HG02973 (cell line): Measurements from ENCODE around the gene IGIP.

Experiments
- ATAC-seq: cut with Tn5 transposase; IDR thresholded peaks from one replicate; pipeline ENCODE4 v1.9.1; 2021; ENCODE audit warnings: moderate library complexity; ENCODE audit not compliant: unreplicated experiment

Gene IGIP

DNA sequence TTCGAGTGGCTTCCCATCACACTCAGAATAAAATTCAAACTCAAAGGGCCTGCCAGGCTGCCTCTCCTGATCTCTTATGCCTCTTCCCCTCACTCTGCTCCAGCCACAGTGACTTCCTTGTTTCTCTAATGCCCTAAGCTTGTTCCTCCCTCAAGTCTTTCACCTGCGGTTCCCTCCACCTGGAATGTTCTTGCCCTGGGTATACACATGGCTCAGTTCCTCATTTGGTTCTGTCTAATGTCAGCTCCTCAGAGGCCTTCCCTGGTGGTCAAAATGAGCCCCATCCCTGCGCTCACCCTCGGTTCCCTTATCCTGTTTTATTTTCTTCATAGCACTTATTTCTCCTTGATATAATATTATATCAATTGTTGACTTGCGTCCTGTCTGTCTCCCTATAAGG lies 36.5 kb downstream of the IGIP start:
- no peak for ATAC-seq

DNA sequence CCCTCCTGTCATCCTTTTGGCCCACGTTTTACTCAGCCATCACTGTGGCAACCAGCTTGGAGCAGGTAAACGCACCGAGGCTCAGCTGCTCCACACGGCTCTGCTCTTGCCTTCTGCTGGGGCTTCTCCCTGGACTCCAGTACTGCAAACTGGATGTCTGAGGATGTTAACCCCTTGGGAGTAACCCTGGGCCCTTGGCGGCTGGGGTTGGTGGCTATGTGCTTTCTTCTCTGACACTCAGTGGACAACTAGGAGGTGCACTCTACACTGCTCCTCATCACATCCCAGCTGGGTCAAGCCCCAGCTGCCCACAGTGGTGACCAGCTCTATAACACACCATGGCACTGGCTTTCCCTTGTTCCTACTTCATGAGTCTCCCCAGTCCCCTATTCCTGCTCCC lies 37.0 kb downstream of the IGIP start:
- no peak for ATAC-seq

DNA sequence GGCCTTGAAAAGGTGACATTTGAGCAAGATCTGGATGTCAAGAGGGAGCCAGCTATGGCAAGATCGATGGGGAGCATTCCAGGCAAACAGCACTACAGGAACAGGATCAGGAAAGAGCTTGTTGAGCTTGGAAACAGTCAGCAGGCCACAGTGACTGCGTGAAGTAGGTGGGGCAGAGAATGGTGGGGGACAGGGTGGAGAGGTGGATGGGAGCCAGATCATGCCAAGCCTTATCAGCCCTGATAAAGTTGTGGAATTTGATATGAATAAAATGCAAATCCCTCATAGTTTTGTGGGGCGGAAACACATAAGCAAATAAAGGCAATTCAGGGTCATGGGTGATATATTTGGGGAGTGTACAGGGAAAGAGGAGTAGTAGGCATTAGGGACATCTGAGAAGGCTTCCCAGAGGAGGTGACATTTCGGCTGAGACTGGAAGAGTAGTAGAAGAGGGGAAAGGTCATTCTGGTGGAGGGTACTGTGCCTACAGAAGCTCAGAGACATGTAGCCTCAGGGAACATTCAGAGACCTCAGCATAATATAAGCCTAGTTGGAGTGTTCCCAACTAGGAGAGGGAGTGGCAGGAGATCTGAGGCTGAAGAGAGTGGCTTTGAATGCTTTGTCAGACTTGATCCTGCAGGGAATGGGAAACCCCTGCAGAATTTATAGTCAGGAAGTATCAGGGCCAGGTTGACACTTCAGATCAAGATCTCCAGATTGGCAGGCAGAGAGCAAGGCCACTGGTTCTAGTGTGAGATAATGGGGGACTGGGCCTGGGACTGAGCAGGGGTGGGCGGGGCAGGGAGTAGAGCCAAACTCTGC lies 39.6 kb downstream of the IGIP start:
- no peak for ATAC-seq

DNA sequence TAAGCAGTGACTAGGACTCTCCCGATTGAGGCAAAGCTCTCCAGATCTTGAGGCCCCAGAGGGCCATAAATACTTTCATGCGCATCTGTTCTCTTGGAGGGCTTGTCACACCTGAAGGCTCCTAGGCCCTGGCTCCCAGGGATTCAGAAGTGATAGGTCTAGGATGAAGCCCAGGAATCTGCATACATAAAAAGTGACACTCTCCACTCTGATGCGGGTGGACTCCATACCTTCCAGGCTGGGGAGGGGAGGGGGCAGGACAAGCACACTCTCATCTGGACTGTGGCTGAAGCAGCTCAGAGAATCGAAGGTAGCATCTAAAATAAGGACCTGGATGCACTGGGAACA lies 40.2 kb downstream of the IGIP start:
- ATAC-seq, result no peak

DNA sequence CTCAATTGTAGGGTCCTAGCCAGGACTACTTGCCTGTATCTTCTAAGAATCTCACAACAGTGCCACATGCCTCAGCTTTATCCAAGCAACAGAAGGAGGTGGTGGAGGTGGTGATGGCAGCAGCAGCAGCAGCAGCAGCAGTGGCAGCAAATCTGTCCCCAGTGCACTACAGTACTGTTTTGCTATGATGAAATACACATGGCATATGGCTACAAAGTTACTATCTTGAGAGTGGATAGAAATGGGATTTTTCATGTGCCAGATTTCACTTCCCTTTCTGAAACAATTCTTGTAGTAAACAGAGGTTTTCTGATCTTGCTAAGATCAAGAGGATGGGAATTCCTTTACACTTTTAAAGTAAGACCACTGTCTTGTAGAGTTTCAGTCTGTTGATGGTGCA lies 41.2 kb downstream of the IGIP start:
- ATAC-seq, result no peak

DNA sequence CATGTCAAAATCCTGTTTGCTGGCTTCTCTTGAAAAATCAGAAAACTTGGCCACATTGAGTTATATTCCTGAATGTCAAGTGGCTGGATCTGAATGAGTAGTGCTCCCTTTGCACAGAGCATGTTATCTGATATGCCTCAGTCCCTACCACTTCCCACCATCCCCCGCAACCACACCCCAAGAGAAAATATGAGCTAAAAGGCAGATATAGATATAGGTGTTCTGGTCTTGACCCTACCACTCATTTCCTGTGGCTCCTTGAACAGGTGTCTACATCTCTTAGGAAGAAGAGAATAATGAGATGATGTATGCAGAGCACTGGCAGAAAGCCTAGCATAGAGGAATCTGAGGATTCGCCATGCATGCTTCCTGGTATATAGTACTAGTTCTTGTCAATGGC lies 42.6 kb downstream of the IGIP start:
- ATAC-seq, result no peak

DNA sequence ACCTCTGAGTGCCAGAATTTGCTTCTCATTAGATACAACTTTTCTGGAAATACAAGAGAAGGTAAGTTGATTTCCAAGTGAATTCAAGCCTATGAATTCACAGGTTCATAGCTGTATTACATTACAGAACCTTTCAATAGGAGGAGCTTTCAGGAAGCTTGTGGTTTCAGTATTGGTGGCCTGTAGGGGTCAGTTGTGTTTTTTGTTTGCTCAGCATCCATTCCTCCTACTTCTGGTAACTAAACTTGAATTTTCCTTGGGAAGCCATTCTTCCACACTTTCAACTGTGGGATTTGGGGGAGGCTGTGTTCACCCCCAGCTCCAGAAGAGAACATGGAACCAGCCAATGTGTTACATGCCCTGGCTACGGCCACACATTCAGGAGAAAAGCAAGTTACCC lies 43.7 kb downstream of the IGIP start:
- ATAC-seq, result no peak

DNA sequence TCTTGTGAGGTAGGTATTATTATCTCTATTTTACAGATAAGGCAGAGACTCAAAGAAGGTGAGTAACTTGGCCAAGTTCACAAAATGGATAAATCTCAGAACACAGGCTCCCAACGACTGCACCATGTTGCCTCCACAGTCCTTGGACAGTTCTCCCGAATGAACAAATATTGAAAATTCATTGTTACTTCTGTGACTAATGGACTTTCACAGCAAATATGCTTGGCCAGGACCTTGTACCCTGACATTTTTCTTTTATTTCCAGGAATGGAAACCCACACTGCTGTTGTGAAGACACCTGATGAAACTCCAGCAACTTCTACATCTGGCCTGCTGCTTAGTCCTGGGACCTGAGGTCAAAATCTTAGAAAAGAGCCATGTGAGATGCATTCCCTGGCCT lies 46.7 kb downstream of the IGIP start:
- ATAC-seq, result no peak

DNA sequence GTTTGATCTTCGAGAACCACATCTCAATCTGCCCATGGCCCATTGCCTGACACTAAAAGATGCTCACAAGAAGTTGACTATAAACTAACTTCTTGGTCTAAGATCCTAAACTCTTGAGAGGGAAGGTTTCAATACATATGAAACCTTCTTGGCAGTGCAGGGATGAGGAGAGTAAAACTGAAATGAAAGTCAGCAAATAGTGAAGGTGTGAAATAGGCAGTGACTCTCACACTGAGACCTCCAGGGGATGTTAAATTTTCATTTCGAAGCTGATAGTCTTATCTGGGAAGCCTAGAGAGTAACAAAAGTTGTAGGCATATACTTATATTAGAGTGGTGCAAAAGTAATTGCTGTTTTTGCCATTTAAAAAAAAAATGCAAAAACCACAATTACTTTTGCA lies 48.3 kb downstream of the IGIP start:
- no peak for ATAC-seq

DNA sequence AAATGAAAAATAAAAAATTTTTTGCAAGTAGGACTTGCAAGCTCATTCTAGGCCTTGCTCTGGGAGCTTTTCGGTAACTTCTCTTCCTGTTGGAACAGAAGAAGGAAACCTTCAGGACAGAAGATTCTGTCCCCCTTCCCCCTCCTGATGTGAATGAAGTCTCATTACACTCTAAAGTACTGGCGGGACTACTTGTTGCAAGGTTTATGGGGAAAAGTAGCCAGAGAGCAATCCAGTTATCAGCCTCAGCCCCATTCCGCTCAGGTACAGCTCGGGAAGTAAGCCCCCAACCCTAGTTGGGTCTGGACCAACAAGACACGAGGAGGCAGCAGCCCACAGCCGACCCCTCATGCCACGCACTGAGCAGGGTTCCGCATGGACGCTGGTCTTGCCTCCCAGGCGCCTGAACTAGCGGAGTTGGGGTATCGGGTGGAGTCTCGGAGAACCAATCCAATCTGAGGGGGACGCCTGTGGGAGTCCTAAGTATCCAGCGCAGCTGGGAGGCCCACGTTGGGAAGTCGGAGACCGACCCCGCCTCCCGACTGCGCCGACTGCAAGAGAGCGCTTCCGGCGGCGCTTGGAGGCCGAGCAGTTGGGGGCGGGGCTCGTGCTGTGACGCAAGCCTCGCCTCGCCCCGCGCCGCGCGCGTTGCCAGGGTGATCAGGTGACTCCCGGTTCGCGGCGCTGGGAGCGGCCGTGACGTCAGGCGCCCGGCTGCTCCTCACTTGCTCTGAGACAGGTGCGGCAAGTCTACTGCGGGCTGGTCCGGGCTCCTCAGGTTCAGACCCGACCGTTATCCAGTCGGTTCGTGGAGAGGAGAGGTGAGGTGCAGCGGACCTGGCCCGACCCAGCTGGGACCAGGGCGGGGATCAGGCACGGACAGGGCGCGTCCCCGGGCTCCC lies 49.0 kb downstream of the IGIP start, which contains the start of gene CYSTM1:
Gene CYSTM1 (plus strand): TSS at position 724 of the 902 bp plus-strand sequence. CDS start 19,278 bp downstream, outside the sequence.
- peak; percentile 93 for ATAC-seq

DNA sequence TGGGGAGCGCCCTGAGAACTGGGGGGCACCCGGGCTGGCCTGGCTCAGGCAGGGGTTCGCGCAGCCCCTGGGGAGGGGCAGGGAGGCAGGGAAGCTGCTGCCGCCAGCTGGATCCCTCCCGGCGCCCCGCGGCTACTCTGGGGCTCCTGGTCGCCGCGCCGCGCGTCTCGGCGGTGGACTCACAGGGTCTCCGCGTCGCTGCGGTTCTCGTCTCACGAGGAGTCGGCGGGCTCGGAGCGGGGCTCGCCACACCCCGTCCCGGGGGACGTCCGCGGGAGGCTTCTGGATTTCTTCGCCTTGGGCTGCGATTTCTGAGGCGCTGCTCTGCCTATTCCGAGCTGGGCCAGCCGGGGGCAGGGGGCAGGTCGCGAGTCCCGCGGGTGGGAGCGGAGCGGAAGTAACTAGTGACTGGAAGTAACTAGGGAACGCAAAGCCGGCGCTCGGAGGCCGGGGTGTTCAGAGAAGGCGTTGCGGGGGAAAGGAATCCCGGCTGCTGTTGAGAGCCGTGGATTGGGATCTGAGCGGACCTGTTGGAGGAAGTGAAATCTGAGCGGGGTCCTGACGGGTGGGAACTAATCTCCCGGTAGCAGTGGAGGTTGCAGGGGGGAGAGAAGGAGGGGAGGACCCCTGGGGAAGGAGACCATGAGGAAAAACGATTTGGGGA lies 49.8 kb downstream of the IGIP start:
- peak; percentile 38 for ATAC-seq

DNA sequence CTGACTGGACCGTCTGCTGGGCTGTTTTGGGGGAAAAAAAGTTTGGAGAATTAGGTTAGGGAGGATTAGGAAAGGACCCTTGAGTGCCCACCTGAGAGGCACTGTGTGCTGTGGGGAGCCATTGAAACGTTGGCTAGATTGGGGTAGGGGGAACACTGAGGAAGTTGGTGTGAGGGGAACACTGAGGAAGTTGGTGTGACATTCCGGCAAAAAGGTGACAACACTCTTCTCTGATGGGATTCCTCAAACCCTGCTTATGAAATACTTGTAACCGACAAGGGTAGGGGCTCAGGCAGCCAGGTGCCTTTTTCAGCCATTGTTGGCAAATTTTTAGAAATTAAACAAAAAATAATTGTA lies 50.3 kb downstream of the IGIP start:
- no peak for ATAC-seq

DNA sequence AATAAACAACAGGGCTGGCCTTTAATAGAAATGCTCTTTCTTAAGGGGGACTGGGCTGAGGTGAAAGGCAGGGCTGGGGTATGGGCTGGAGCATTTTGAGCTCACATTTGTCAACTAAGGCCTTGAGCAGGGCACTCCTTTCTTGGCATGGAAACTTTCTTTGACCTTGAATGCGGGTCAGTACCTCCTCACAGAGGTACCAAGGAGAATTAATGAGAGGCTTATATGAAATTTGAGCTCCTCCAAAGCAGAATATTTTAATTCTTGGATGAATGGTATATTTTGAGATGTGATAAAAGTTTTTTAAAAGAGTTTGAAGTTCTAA lies 52.3 kb downstream of the IGIP start:
- no peak for ATAC-seq

DNA sequence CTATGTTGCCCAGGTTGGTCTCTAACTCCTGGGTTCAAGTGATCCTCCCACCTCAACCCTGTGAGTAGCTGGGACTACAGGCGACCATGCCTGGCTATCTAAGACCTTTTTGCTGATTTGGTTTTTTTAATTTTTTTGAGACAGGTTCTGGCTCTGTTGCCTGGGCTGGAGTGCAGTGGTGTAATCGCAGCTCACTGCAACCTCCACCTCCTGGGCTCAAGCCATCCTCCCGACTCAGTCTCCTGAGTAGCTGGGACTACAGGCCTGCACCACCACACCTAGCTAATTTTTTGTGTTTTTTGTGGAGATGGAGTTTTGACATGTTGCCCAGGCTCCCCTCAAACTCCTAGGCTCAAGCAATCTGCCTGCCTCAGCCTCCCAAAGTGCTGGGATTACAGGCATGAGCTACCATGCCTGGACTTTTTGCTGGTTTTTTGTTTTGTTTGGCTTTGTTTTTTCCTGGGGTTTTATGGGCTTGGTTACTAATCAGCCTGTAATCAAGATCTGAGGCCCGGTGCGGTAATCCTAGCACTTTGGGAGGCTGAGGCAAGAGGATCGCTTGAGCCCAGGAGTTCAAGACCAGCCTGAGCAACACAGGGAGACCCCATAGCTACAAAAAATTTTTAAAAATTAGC lies 52.9 kb downstream of the IGIP start:
- ATAC-seq, result no peak
